GM18858 (cell line): Measurements from ENCODE around the gene MRGPRX1.
"Not testable (repeated sequence)": the region's sequence is repeated elsewhere in the genome, so short reads cannot be mapped to it uniquely, and the experiment has no call there.

Source experiments
- ATAC-seq: cut with Tn5 transposase; IDR thresholded peaks from one replicate; pipeline ENCODE4 v1.9.1; 2021; ENCODE audit not compliant: unreplicated experiment

The MRGPRX1 gene

DNA sequence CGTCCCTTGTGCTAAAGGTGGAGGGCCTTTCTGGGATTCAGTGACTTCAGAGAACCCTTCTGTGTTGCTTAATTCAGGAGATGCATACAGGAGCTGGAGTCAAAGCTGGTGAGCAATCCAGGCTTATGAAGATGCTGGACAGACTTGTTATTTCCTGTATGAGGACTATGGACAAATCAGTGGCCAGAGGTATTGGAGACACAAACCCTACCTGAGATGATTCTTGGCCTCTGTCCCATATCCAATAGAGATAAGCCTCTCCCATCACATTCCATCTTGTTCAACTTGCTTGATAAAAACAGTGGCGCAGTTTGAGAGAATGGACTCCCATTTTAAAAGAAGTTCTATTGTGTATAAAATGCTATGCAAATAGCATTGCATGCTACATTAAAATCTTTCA lies at the start of gene MRGPRX1:
Gene MRGPRX1, minus strand, starts transcription at position 101 of the 400 bp plus-strand sequence. CDS start 4,630 bp downstream, outside the sequence.
- ATAC-seq: no peak

DNA sequence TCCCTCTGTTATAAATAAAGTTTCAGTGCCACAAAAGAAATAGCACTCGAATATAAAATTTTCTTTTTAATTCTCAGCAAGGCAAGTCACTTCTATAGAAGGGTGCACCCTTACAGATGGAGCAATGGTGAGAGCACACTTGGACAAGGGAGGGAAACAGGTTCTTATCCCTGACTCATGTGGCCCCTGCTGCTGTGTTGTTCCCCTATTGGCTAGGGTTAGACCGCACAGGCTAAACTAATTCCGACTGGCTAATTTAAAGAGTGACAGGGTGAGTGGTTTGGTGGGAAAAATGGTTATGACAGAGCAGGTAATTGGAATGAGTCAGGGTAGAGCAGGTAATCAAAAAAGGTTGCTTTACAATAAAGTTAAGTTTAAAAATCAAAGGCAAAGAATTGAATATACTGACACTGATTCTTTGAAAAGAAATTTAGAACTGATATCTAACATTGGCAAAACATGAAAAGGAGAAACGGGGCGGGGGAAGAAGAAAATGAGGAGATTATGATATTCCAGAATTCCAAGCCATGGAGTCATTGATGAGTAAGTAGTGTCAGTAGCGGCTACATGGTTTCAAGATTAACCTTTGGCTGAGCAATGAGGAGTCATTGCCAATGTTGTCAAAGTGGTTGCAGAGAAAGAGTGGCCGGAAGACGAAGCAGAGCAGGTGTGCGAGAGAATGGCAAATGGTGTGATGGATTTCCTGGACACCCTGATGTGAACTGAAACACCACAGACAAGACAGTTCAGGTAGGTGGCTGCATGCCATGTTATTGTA lies 48.4 kb upstream of the MRGPRX1 start:
- no peak for ATAC-seq

DNA sequence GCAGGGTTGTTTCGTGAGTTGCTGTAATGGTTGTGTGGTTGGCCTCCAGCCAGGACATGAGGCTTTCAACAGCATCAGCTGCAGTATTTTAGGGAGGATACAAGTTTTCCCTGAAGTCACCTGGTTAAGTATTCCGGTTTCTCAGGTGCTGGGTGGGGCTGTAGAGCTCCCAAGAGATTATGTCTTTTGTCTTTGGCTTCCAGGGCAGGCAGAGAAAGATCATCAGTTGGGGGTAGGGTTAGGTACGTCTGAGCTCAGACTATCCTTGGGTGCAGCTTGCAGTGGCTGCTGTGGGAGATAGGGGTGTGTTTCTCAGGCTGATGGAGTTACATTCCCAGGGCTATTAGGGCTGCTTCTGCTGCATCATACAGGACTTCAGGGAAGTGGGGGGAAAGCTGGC lies 47.5 kb upstream of the MRGPRX1 start:
- no peak for ATAC-seq

DNA sequence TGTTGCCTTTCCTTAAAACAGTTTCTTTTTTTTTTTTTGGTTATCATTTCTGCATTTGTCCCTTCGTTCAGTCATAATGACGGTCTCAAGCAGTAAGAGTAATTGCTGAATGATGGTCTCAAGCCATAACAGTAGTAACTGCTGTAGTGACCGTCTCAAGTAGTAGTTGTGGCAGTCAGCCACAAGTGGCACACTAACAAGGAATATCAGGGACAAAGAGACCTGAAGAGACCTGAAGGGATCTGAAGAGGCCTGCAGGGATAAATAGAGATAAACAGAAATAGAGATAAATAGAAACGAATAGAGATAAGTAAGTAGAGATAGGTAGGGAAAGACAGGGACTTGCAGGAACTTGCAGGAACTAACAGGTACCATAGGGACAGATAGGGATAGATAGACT lies 42.7 kb upstream of the MRGPRX1 start:
- ATAC-seq: no peak

DNA sequence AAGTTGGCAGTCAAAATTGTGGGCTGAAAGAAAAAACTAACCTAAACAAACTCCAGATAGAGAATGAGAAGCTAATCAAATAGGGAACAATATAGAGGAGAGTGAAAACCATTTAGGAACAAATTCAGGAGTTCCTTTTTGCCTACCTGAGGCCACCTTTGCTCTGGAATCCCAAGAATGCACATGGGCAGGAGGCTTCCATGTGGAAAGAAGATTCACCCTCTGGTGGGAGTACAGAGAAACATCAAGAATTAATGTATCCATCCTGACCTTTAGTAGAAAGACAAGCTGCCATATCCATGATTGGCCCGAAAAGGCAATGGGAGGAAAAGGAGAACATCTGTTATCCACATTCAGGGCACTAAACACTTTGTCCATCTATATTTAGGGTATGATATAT lies 35.0 kb upstream of the MRGPRX1 start:
- no peak for ATAC-seq

DNA sequence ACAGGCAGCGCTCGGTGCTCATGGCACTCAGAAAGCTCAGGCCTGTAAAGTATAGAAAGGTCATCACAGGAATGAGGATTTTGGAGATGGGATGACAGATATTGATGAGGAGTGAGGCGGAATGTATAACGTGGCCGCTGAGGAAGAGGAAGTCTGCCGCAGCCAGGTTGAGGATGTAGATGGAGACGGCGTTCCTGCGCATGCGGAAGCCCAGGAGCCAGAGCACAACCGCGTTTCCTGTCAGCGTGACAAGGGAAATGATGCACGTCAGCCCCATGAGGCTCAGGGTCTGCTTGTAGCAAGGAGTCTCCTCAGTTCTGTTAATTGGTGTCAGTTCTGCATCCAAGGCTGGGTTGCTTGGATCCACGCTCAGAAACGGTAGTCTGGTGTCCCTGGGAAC lies 33.1 kb upstream of the MRGPRX1 start:
- ATAC-seq: no peak

DNA sequence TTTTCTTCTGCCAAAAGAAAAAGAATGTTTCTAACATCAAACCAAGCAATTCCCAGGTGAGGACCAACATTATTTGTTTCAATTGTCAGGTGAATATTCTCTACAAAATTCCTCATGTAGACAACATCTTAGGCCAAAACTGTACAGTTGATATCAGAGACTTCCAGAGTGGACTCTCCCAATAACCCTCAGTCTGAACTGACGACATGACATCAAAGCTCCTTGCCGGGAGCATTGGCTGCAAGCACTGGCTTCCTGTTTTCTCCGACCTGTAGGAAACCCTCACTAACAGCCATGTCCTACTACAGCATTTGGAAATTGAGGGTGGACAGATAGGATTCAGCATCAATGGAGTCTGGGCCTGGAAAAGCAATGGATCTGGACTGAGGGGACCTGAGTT lies 30.5 kb upstream of the MRGPRX1 start:
- ATAC-seq: no peak

DNA sequence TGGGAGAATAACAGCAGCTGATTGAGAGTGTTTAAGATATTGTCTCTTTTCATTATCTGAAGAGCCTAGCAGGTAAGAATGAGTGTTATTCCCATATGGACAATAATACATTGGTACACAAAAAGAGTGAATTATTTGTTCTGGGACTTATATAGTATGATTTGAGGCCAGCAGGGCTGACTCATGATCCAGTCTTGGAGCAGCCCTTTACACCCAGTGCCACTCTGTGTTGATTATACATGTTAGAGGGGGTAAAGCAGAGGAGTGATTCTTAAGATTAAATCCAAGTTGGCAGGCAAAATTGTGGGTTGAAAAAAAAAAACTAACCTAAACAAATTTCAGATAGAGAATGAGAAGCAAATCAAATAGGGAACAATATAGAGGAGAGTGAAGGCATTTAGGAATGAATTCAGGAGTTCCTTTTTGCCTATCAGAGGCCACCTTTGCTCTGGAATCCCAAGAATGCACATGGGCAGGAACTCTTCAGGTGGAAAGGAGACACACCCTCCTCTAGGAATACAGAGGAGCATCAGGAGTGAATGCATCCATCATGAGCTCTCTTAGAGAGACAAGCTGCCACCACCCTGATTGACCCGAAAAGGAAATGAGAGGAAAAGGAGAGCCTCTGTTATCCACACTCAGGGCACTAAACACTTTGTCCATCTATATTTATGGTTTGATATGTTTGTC lies 19.2 kb upstream of the MRGPRX1 start:
- ATAC-seq: no peak

DNA sequence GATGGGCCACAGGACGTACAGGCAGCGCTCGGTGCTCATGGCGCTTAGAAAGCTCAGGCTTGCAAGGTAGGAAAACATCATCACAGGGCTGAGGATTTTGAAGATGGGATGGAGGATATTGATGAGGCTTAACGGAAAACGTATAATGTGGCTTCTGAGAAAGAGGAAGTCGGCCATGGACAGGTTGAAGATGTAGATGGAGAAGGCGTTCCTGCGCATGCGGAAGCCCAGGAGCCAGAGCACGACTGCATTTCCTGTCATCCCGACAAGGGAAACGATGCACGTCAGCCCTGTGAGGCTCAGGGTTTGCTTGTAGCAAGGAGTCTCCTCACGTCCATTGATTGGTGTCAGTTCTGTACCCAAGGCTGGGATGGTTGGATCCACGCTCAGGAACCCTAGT lies 17.4 kb upstream of the MRGPRX1 start:
- no peak for ATAC-seq

DNA sequence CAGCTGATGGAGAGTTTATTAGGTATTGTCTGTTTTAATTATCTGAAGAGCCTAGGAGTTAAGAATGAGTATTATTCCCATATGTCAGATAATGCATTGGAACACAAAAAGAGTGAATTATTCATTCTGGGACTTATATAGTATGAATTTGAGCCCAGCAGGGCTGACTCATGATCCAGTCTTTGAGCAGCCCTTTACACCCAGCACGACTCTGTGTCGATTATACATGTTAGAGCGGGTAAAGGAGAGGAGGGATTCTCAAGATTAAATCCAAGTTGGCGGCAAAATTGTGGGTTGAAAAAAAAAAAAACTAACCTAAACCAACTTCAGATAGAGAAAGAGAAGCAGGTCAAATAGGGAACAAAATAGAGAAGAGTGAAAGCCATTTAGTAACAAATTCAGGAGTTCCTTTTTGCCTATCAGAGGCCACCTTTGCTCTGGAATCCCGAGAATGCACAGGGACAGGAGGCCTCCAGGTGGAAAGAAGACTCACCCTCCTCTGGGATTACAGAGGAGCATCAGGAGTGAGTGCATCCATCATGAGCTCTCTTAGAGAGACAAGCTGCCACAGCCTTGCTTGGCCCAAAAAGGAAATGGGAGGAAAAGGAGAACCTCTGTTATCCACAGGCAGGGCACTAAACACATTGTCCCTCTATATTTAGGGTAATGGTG lies 3.1 kb downstream of the MRGPRX1 start:
- ATAC-seq: no peak

DNA sequence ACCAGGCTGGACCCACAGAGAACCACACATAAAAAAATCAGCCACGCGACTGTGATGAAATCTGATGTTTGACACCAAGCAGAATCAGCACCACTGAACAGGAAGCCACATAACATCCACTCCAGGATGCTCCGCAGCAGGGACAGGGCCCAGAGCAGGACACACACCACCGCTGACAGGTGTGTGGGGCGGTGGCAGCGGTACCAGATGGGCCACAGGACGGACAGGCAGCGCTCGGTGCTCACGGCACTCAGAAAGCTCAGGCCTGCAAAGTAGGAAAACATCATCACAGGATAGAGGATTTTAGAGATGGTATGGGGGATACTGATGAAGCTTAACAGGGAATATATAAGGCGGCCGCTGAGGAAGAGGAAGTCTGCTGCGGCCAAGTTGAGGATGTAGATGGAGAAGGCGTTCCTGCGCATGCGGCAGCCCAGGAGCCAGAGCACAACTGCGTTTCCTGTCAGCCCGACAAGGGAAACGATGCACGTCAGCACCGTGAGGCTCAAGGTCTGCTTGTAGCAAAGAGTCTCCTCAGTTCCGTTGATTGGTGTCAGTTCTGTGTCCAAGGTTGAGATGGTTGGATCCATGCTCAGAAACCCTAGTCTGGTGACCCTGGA lies 4.9 kb downstream of the MRGPRX1 start:
- no peak for ATAC-seq

DNA sequence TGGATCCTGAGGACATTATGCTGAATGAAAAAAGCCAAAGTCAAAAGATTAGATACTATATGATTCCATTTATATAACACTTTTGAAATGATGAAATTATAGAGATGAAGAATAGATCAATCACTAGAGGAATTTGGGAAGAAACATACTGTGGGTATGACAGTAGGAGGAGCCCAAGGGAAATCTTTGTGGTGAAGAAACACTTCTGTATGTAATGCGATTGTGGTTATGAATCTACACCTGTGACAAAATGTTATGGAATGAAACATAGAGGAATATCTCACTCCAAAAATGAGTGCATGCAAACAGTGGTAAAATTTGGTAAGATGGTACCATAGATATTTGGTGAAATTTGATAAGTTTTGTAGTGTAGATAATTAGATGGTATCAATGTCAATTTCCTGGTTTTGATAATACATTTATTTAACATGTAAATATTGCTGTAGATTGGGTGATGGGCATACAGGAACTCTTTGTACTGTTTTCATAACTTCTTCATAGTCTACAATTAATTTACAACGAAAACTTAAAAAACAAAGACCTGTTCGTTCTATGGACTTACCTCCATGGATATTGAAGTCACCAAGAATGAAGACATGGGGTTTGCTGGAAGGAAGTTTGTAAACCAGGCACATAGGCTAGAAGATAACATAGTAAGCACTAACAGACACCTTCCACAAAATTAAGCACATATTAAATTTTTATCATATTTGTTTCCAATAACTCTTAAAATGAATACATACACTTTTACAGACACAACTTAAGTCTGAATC lies 11.5 kb downstream of the MRGPRX1 start:
- ATAC-seq: no peak

DNA sequence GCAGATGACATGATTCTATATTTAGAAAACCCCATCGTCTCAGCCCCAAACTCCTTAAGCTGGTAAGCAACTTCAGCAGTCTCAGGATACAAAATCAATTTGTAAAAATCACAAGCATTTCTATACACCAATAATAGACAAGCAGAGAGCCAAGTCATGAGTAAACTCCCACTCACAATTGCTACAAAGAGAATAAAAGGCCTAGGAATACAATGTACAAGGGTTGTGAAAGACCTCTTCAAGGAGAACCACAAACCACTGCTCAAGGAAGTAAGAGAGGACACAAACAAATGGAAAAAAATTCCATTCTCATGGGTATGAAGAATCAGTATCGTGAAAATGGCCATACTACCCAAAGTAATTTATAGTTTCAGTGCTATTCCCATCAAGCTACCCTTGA lies 13.8 kb downstream of the MRGPRX1 start:
- not testable (repeated sequence) for ATAC-seq

DNA sequence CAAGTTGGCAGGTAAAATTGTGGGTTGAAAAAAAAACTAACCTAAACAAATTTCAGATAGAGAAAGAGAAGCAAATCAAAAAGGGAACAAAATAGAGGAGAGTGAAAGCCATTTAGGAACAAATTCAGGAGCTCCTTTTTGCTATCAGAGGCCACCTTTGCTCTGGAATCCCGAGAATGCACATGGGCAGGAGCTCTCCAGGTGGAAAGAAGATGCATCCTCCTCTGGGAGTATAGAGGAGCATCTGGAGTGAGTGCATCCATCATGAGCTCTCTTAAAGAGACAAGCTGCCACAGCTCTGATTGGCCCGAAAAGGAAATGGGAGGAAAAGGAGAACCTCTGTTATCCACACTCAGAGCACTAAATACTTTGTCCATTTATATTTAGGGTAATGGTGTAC lies 26.3 kb downstream of the MRGPRX1 start:
- ATAC-seq: no peak

DNA sequence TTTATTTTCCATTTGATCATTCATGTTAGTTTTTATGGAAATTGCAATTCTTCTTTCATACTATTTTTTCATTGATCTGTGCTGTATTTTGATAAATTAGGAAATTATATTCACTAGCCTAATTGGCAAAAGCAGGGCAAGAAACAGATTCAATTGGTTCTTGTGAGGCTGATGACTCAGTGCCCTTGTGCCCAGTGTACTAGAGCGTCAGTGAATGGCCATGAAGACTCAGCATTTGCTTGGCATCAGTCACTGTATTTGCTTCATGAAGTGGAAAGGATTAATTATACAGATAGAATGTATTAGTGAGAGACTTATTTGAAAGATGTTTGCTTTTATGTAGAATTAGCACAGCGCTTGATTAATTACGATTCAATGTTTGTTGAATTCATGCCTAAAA lies 31.8 kb downstream of the MRGPRX1 start:
- ATAC-seq: no peak

DNA sequence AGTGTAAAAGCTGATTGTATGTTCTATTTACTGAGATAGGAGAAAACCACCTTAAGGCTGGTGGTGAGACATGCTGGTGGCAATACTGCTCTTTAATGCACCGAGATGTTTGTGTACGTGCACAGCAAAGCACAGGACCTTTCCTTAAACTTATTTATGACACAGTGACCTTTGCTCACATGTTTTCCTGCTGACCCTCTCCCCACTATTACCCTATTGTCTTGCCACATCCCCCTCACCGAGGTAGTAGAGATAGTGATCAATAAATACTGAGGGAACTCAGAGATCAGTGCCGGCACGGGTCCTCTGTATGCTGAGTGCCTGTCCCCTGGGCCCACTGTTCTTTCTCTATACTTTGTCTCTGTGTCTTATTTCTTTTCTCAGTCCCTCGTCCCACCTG lies 38.6 kb downstream of the MRGPRX1 start:
- not testable (repeated sequence) for ATAC-seq

DNA sequence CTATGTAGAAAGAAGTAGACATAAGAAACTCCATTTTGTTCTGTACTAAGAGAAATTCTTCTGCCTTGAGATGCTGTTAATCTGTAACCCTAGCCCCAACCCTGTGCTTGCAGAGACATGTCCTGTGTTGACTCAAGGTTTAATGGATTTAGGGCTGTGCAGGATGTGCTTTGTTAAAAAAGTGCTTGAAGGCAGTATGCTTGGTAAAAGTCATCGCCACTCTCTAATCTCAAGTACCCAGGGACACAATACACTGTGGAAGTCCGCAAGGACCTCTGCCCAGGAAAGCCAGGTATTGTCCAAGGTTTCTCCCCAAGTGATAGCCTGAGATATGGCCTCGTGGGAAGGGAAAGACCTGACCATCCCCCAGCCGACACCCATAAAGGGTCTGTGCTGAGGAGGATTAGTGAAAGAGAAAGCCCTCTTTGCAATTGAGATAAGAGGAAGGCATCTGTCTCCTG lies 39.0 kb downstream of the MRGPRX1 start:
- ATAC-seq: not testable (repeated sequence)

DNA sequence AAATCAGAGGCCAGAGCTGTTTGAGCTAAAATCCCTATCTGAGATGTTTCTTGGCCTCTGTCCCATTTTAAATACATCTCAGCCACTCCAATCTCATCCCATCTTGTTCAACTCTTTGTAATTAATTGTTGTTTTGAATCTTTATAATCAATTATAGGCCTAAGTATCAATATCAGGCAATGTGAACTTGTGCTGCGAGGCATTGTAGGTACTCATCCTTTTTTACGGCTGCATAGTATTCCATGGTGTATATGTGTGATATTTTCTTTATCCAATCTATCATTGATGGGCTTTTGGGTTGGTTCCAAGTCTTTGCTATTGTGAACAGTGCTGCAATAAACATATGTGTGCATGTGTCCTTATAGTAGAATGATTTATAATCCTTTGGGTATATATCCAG lies 47.5 kb downstream of the MRGPRX1 start:
- ATAC-seq: not testable (repeated sequence)

DNA sequence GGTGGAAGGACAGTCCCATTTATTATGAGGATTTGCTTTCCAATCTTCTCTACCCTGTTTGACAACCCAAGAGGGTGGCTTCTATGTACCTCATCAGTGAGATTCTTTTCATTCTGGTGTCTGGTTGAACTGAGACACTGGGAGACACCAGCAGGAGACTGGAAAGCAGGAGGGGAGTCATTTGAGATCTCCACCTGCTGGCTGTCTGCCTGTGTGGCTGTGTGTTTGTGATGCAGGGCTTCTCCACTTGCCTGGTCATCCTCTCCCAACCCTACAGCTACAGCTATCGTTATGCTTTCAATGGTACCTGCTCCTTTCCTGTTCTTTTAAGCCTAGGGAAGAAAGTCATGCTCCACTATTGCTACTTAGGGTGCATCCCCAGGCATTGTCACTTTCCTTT lies 48.6 kb downstream of the MRGPRX1 start:
- ATAC-seq: no peak
